ENCODE results near the gene USP3.

The USP3 gene

DNA sequence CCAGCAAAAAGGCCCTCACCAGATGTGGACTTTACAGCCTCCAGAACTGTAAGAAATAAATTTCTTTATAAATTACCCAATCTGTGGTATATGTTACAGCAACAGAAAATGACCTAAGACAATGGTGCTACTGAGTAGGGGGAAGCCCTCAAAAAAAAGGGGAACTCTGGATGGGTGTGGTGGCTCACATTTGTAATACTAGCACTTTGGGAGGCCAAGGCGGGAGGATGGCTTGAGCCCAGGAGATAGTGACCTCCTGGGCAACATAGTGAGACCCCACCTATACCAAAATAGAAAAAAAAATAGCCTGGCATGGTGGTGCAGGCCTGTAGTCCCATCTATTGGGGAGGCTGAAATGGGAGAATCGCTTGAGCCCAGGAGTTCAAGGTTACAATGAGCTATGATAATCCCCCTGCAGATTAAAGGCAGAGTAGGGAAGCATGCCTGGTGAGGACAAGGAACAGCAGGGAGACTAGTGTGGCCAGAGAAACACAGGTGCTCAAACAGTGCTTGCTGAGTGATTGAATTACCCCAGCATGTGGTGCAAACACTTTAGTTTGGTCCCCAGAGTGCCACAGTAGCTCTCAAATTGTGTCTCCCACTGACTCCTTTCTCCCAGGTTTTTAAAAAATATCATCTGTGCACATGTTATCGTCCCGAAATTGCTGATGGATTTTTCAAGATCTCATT lies 13.9 kb upstream of the USP3 start:
- TF ChIP-seq, protein P1, sequence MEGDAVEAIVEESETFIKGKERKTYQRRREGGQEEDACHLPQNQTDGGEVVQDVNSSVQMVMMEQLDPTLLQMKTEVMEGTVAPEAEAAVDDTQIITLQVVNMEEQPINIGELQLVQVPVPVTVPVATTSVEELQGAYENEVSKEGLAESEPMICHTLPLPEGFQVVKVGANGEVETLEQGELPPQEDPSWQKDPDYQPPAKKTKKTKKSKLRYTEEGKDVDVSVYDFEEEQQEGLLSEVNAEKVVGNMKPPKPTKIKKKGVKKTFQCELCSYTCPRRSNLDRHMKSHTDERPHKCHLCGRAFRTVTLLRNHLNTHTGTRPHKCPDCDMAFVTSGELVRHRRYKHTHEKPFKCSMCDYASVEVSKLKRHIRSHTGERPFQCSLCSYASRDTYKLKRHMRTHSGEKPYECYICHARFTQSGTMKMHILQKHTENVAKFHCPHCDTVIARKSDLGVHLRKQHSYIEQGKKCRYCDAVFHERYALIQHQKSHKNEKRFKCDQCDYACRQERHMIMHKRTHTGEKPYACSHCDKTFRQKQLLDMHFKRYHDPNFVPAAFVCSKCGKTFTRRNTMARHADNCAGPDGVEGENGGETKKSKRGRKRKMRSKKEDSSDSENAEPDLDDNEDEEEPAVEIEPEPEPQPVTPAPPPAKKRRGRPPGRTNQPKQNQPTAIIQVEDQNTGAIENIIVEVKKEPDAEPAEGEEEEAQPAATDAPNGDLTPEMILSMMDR (IDR thresholded peaks at IDR 0.05; ENCODE audit: insufficient read depth, low read length, poor library complexity, severe bottlenecking) = no peak
- H3K4me3 ChIP-seq (replicated peaks; ENCODE audit: low read depth, low read length) = no peak overlapping the region
- no peaks in the 10 kb centered on the region for H3K27me3 ChIP-seq (replicated peaks; ENCODE audit: control insufficient read depth, insufficient read depth, low read length)
- no peak for DNase-seq (ENCODE audit: extremely low read depth, insufficient read length)
- H3K36me3 ChIP-seq (ENCODE audit: control insufficient read depth, insufficient read depth, low read length) = no peaks in the 10 kb centered on the region

DNA sequence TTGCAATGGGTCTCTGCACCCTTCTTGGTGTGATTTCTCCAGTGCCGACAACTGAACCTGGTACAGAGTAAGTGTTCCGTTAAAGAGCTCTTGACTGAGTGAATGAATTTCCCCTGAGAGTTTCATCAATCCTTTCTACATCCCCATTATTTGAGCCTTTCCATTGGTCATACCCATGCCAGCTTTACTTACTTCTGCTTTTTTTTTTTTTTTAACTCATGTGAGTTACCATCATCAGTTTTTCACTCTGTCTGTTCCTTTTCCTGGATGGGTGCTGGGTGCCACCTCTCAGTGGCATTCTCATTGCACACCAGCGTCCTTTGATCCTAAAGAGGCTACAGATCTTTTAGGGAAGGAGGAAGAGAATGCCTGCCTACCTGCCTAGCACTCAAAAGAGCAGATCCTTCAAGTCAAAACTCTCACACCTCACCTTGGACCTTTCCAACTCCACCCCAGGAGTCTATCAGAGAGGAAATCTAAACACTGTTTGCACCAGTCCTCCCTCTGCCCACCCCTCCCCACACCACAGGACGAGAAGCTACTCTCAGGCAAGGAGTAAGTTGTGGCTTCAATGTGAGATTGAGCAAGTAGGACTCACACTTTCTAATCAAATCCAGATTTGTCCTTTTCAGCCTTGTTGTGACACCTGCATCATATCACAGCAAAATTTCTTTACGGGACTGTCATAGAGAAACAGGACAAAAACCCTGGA lies 13.1 kb upstream of the USP3 start:
- Histone ChIP-seq H3K4me3 (replicated peaks; ENCODE audit: low read depth, low read length) (no peak overlapping the region), H3K27me3 (replicated peaks; ENCODE audit: control insufficient read depth, insufficient read depth, low read length) (no peaks in the 10 kb centered on the region), H3K36me3 (ENCODE audit: control insufficient read depth, insufficient read depth, low read length) (no peaks in the 10 kb centered on the region)
- DNase-seq (ENCODE audit: extremely low read depth, insufficient read length) = no peak
- TF ChIP-seq, protein P1 (IDR thresholded peaks at IDR 0.05; ENCODE audit: insufficient read depth, low read length, poor library complexity, severe bottlenecking) = no peak

DNA sequence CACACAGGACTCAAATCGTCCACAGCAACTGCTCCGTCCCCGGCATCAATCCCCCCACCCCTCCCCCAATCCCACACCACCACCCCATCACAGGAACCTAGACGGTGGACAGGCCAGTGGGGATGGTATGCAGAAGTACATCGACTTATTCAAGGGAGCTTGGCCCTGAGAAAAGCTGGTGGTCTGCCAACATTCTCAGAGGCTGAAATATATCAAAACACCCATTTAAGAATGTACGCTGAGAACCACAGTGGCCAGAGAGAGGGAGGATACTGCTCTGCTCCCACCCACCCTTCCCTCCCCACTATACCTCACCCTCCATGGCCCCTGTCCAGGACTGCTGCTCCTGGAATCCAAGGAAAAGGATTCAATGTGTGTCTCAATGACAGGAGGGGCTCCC lies 12.4 kb upstream of the USP3 start:
- DNase-seq (ENCODE audit: extremely low read depth, insufficient read length) = no peak
- no peaks in the 10 kb centered on the region for H3K27me3 ChIP-seq (replicated peaks; ENCODE audit: control insufficient read depth, insufficient read depth, low read length)
- no peaks in the 10 kb centered on the region for H3K36me3 ChIP-seq (ENCODE audit: control insufficient read depth, insufficient read depth, low read length)
- TF ChIP-seq, protein P1 (IDR thresholded peaks at IDR 0.05; ENCODE audit: insufficient read depth, low read length, poor library complexity, severe bottlenecking) = no peak
- no peak overlapping the region for H3K4me3 ChIP-seq (replicated peaks; ENCODE audit: low read depth, low read length)

DNA sequence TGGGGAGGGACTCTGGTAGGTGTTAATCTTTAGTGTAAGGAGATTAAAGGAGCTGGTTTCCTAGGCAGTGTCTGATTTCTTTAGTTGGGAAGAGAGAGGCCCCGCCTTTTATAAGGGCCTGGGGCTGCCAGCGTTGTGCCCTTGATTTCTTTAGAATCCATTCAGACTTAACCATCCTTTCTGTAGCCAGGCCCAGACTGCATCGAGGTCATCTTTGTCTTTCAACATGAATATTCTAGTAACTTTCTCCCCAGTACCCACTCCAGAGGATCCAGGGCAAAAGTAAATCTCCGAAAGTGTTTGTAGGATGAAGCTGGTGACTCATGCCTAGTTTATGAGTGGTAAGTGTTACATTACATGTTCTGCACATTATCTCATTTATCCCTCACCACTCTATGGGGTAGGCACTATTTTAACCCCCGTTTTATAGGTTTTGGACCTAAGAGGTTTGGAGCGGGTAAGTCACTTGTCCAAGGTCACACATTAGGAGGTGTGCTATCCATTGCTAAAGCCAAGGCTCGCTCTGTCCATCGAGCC lies 11.8 kb upstream of the USP3 start:
- no peaks in the 10 kb centered on the region for H3K36me3 ChIP-seq (ENCODE audit: control insufficient read depth, insufficient read depth, low read length)
- no peaks in the 10 kb centered on the region for H3K27me3 ChIP-seq (replicated peaks; ENCODE audit: control insufficient read depth, insufficient read depth, low read length)
- H3K4me3 ChIP-seq (replicated peaks; ENCODE audit: low read depth, low read length) = no peak overlapping the region
- no peak for DNase-seq (ENCODE audit: extremely low read depth, insufficient read length)
- TF ChIP-seq, protein P1 (IDR thresholded peaks at IDR 0.05; ENCODE audit: insufficient read depth, low read length, poor library complexity, severe bottlenecking) = no peak

DNA sequence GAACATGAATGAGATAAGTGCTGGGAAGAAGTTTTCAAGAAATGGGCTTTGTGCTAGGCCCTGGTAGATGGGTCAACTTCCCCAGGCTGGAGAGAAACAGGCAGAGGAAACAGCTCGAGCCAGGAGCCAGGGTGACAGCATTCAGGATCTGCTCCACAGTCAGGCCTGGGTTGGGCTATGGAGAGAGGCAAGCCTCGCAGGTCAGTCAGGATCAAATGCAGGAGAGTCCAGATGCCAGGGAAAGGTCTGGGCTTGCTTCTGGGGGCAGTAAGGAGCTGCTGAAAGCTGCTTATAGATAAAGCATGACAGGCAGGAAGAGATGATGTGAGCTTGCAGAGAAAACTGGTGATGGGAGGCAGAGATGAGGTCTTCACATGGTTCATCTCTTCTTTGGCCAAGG lies 11.0 kb upstream of the USP3 start:
- Histone ChIP-seq H3K4me3 (replicated peaks; ENCODE audit: low read depth, low read length) (no peak overlapping the region), H3K27me3 (replicated peaks; ENCODE audit: control insufficient read depth, insufficient read depth, low read length) (no peaks in the 10 kb centered on the region), H3K36me3 (ENCODE audit: control insufficient read depth, insufficient read depth, low read length) (no peaks in the 10 kb centered on the region)
- TF ChIP-seq, protein P1 (IDR thresholded peaks at IDR 0.05; ENCODE audit: insufficient read depth, low read length, poor library complexity, severe bottlenecking) = no peak
- no peak for DNase-seq (ENCODE audit: extremely low read depth, insufficient read length)

Measured in GM06990 (cell line).